GM12872 (cell line): ENCODE data around the gene DTX4.

Source experiments
- TF ChIP-seq, protein P1 (sequence below): IDR thresholded peaks from 3 replicates; pipeline ENCODE4 v1.5.1; 2011; ENCODE audit warnings: low read depth, mild to moderate bottlenecking, low read length, moderate library complexity; ENCODE audit not compliant: insufficient read depth

The DTX4 gene

DNA sequence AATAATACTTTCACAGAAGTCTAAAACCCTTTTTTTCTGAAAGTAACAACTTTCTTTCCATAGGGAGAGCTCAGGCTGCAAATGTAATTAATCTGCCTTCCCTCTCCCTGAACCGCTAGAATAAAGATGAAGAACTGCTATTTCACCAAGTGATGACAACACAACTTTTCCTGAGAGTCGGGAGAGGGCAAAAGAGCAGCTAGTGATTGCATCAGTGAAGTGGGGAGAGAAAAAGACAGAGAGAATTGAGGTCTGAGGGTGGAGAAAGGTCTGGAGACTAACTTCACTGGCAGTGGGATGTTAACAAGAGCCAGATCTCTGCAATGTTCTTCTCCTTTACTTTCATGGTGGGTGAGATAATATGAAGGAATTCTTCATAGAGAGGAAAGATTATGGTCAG lies 51.7 kb downstream of the DTX4 start:
- TF ChIP-seq, protein P1, sequence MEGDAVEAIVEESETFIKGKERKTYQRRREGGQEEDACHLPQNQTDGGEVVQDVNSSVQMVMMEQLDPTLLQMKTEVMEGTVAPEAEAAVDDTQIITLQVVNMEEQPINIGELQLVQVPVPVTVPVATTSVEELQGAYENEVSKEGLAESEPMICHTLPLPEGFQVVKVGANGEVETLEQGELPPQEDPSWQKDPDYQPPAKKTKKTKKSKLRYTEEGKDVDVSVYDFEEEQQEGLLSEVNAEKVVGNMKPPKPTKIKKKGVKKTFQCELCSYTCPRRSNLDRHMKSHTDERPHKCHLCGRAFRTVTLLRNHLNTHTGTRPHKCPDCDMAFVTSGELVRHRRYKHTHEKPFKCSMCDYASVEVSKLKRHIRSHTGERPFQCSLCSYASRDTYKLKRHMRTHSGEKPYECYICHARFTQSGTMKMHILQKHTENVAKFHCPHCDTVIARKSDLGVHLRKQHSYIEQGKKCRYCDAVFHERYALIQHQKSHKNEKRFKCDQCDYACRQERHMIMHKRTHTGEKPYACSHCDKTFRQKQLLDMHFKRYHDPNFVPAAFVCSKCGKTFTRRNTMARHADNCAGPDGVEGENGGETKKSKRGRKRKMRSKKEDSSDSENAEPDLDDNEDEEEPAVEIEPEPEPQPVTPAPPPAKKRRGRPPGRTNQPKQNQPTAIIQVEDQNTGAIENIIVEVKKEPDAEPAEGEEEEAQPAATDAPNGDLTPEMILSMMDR: no peak

DNA sequence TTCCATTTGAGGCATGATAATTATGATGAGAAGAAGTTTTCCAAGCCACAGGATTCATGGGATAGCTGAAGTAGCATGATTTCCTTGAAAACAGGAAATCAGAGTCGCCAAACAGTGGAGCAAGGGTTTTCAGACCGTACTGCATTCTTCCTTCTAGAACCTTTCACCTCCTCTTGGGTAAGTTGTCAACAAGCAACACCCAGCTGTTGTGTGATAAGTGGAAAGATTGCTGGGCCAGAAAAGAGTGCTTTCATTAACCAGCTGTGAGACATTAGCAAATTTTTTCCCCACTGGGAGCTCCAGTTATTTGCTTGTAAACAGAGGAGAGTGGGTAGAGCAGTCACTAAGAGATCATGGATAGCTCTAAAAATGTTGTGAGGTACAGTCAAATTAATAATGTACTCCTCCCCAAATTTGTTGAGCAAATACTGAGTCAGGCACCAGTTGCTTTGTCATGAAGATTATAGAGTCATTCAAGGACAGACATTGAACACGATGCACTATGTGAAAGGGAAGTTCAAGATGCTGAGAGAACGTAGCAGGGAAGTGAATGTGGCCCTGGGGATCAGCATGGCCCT lies 52.5 kb downstream of the DTX4 start:
- TF ChIP-seq, protein P1: no peak

DNA sequence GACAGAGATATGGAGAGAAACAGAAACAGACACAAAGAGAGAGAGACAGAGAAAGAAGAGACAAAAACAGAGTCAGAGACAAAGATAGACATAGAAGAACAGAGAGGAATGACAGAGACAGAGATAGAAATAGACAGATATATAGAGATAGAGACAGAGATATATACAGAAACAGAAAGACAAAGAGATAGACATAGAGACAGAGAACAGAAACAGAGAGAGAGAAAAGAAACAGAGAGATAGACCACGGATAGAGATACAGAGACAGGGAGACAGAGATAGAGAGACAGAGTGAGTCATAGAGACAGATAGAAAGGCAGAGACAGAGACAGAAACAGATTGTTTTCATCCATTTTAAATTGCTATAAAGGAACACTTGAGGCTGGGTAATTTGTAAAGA lies 53.1 kb downstream of the DTX4 start:
- TF ChIP-seq, protein P1: no peak

DNA sequence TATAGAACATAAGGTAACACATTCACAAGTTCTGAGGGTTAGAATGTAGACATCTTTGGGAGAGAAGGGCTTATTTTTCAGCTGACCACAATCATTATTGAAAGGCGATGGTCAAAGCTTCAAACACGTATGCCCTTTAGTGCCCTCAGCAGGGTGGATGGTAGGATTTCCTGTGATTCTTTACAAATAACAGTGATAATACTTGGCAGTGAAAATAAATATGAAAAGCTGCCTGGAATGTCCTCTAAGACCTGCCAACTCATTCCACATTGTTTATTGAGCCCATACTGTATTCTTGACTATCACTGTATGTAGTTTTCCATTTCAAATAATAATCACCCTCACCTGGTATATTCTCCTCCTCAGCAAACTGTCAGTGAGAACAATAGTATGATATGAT lies 54.5 kb downstream of the DTX4 start:
- TF ChIP-seq, protein P1: no peak

DNA sequence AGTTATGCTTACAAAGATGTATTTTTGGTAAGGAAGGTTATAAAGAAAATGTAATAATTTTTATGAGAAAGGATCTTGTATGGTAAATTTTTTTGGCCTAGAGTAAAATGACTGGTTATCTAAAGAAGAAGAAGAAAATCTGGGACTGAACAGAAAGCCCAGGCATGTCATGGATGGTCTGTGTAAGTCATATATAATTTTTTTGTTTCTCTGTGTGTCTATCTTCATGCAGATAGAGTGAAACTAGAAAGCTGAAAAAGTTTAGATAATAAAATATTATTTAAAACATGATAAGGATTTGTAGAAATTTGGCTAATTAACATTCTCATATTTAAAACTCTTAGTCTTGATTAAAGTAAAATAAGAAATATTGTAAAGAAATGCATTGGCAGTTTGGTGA lies 68.4 kb downstream of the DTX4 start:
- TF ChIP-seq, protein P1: no peak

DNA sequence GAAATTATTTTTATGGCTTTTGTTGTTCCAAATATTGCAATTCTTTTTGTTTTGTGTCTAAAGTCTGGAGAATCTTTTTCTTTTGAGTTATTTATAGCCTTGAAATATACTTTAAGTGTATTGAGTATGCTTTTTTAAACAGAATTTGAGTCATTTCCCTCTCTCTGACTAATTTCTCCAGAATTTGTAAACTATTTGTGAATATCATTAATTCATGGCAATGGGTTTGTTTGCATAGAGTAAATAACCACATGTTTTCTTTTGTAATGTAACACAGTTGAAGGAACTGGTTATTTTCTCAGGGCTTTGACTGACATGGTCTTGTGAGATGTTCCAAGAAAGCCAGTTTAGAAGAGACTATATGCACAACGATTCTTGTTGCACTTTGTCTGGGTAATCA lies 71.7 kb downstream of the DTX4 start:
- TF ChIP-seq, protein P1: no peak

DNA sequence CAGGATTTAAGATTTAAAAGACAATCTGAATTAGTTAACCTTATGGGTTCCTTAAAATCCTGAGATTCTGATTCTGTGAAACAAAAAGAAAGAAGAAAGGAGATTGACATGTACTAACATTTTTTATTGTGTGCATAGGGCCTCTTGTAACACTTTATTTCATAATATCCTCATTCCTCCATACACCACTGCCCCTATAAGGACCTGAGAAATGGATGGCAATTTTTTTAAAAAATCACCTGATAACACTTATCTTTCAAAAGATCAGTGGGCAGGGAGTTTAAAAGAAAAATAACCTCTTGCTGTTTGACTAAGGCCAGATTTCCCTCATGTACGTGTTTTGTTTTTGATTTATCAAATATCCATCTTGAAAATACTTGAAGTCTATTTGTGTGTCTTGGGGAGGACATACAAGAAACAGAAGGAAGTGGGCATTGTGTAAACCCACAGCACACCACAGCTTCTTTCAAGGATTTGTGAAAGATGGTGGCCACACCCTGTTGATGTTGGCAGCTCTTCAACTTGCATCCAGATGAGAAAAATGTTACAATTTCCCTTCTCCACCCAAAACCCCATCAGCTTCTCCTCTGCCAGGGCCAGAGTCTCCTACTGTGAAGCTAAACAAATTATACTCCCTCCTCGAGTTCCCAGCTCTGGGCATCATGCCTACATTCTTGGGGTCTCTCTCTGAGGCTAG lies 75.7 kb downstream of the DTX4 start:
- TF ChIP-seq, protein P1: no peak
